Natural killer cell (primary cell): ENCODE measurements around the gene RAI2. TPM values are rescaled to one million over a fixed set of nuclear protein-coding genes. Genes with fewer than 3 reads are reported as not detected.

Experiments used
- ATAC-seq, 3 donors: fragments of 150-1000 bp in 2 of 3; fragments of 200-7000 bp in 1 of 3; cut with Tn5 transposase; 1 replicate in 1 of 3; 2 replicates in 2 of 3; pipeline ENCODE4 v1.10.0; 2021; ENCODE audit warnings: mild to moderate bottlenecking in 2 of 3, moderate library complexity in 2 of 3
- DNase-seq, 2 donors: peaks; one replicate each; pipeline versions ENCODE4 v3.0.0 to v3.0.0-alpha.2; 2013 to 2021; ENCODE audit warnings: mixed read lengths in 1 of 2
- H3K27ac ChIP-seq: one replicate; pipeline ENCODE4 v1.5.1; 2013; ENCODE audit warnings: mild to moderate bottlenecking, low read length
- H3K27me3 ChIP-seq: one replicate; pipeline ENCODE4 v1.6.1; 2013; ENCODE audit warnings: low read length; ENCODE audit not compliant: control insufficient read depth, insufficient read depth
- H3K36me3 ChIP-seq: one replicate; pipeline ENCODE4 v1.6.1; 2013; ENCODE audit warnings: low read length; ENCODE audit not compliant: control insufficient read depth, insufficient read depth
- H3K4me1 ChIP-seq: one replicate; pipeline ENCODE4 v1.6.1; 2013; ENCODE audit warnings: low read length; ENCODE audit not compliant: control insufficient read depth, insufficient read depth
- H3K4me3 ChIP-seq: one replicate; pipeline ENCODE4 v1.5.1; 2013; ENCODE audit warnings: low read length
- H3K9me3 ChIP-seq: one replicate; pipeline ENCODE4 v1.6.1; 2013; ENCODE audit warnings: low read length; ENCODE audit not compliant: control insufficient read depth, insufficient read depth
- H3K27ac Mint-ChIP-seq, 2 donors: one replicate each; pipeline ENCODE4 v1.8.0; 2022; ENCODE audit warnings: mild to moderate bottlenecking in 2 of 2, mixed read lengths in 2 of 2, moderate library complexity in 1 of 2
- H3K27me3 Mint-ChIP-seq, 2 donors: one replicate each; pipeline ENCODE4 v1.8.0; 2022; ENCODE audit warnings: low read depth in 2 of 2, mixed read lengths in 2 of 2
- H3K36me3 Mint-ChIP-seq: one replicate; pipeline ENCODE4 v1.8.0; 2022; ENCODE audit warnings: mixed read lengths
- H3K4me1 Mint-ChIP-seq, 2 donors: one replicate each; pipeline ENCODE4 v1.8.0; 2022; ENCODE audit warnings: mixed read lengths in 2 of 2
- H3K4me3 Mint-ChIP-seq: one replicate; pipeline ENCODE4 v1.8.0; 2022; ENCODE audit warnings: mild to moderate bottlenecking, moderate library complexity, mixed read lengths
- H3K9me3 Mint-ChIP-seq, 2 donors: one replicate each; pipeline ENCODE4 v1.8.0; 2022; ENCODE audit warnings: mixed read lengths in 2 of 2
- WGBS: methylation state at CpG from one replicate; pipeline ENCODE4 v1.1.7; 2013; ENCODE audit warnings: missing lambda C conversion rate; ENCODE audit not compliant: insufficient coverage; 5-methylcytosine and 5-hydroxymethylcytosine counted together
- intact Hi-C: fragments of 100-400 bp; cut with micrococcal nuclease; formaldehyde crosslinking; loops from one replicate; pipeline ENCODE4 v1.14.2; 2022
- total RNA-seq, 4 donors: library from RNA; stranded (reverse); fragments of 120-200 nt in 1 of 4; gene quantifications; one replicate each; pipeline versions ENCODE4 v1.2.3 to v1.2.4, GENCODE V29; 2013 to 2022
- TF ChIP-seq, protein P1 (sequence below): fragments of 200-600 bp; IDR thresholded peaks from one replicate; pipeline ENCODE4 v1.8.0; 2022; ENCODE audit warnings: antibody characterized with exemption

The RAI2 gene
- total RNA-seq, 3 donors from 2014 or later (not counting 1 experiment from before 2014, with no cell fraction given), result not detected

DNA sequence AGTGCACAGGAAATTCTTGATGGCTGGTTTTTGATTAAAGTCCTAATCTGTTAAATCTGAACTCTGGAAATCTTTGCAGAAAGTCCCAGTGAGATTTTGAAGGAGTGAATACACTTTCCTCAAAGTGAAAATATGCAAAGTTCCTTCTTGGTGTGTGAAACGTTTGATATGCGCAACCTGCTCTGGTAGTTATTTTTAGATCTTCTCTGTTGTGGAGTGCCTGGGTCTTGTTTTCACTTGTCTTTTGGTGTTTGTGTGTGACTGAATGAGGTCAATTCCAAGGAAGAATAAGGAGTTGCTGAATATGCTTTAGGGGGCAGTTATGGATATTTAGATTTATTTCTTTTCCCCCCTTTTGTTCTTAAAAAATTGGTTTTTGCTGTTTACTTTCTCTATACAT, 82.1 kb downstream of the RAI2 start:
- Mint-ChIP-seq H3K27ac (no peak overlapping the region), H3K9me3 (no peaks in the 10 kb centered on the region), H3K36me3 (no peaks in the 10 kb centered on the region), H3K4me1 (no peaks in the 10 kb centered on the region), H3K4me3 (no peak overlapping the region), H3K27me3 (no peaks in the 10 kb centered on the region)
- Histone ChIP-seq H3K27me3 (no peaks in the 10 kb centered on the region), H3K36me3 (no peaks in the 10 kb centered on the region), H3K9me3 (no peaks in the 10 kb centered on the region), H3K4me3 (no peak overlapping the region), H3K27ac (no peak overlapping the region), H3K4me1 (no peaks in the 10 kb centered on the region)
- intact Hi-C loops, result no loop called here
- DNase-seq (no peak), ATAC-seq (no peak)
- WGBS, result 33% methylated on average over 2 of the region's 2 CpGs
- TF ChIP-seq, protein P1, sequence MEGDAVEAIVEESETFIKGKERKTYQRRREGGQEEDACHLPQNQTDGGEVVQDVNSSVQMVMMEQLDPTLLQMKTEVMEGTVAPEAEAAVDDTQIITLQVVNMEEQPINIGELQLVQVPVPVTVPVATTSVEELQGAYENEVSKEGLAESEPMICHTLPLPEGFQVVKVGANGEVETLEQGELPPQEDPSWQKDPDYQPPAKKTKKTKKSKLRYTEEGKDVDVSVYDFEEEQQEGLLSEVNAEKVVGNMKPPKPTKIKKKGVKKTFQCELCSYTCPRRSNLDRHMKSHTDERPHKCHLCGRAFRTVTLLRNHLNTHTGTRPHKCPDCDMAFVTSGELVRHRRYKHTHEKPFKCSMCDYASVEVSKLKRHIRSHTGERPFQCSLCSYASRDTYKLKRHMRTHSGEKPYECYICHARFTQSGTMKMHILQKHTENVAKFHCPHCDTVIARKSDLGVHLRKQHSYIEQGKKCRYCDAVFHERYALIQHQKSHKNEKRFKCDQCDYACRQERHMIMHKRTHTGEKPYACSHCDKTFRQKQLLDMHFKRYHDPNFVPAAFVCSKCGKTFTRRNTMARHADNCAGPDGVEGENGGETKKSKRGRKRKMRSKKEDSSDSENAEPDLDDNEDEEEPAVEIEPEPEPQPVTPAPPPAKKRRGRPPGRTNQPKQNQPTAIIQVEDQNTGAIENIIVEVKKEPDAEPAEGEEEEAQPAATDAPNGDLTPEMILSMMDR, result no peak

DNA sequence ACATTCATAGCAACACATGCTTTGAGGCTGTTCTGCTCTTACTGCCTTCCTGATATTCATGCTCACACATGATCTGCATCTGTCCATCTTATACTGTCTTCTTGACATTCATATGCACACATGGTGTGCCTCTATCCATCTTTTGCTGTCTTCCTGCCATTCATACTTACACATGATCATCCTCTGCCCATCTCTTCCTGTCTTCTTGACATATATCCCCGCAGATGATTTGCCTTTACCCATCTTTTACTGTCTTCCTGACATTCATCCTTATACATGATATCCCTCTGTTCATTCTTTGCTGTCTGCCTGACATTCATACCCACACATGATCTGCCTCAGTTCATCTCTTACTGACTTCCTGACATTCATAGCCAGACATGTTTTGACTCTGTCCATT, 87.0 kb downstream of the RAI2 start:
- Mint-ChIP-seq H3K4me3 (no peak overlapping the region), H3K4me1 (no peaks in the 10 kb centered on the region), H3K27ac (no peak overlapping the region), H3K9me3 (no peaks in the 10 kb centered on the region), H3K27me3 (no peaks in the 10 kb centered on the region), H3K36me3 (no peaks in the 10 kb centered on the region)
- DNase-seq (no peak), ATAC-seq (no peak)
- WGBS, result 93% methylated on average over 1 of the region's 1 CpG
- Histone ChIP-seq H3K27me3 (no peaks in the 10 kb centered on the region), H3K36me3 (no peaks in the 10 kb centered on the region), H3K27ac (no peak overlapping the region), H3K4me1 (peaks cover 12% of the 10 kb centered on the region), H3K9me3 (no peaks in the 10 kb centered on the region), H3K4me3 (no peak overlapping the region)
- TF ChIP-seq, protein P1, result no peak
- intact Hi-C loops, result no loop called here

DNA sequence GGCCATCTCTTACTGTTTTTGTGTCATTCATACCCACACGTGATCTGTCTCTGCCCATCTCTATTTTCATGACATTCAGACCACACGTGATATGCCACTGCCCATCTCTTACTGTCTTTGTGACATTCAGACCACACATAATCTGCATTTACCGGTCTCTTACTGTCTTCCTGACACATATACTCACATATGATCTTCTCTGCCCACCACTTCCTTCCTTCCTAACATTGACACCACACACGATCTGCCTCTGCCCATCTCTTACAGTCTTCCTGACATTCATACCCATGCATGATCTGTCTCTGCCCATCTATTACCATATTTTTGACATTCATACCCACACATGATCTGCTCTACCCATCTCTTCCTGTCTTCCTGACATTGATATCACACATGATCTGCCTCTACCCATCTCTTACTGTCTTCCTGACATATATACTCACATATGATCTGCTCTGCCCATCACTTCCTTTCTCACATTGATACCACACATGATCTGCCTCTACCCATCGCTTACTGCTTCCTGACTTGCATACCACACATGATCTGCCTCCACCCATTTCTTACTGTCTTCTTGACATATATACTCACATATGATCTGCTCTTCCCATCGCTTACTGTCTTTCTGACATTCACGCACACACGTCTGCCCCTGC, 87.7 kb downstream of the RAI2 start:
- DNase-seq (peak in 1 of 2 donors; percentile 4), ATAC-seq (peak in 2 of 3 donors; percentile 43 to 58)
- no peak overlapping the region for H3K4me3 Mint-ChIP-seq
- peaks cover 14% of the 10 kb centered on the region for H3K4me1 ChIP-seq
- no peak overlapping the region for H3K4me3 ChIP-seq
- H3K9me3 Mint-ChIP-seq, result no peaks in the 10 kb centered on the region
- H3K9me3 ChIP-seq, result no peaks in the 10 kb centered on the region
- H3K27me3 ChIP-seq, result no peaks in the 10 kb centered on the region
- 49% methylated on average over 8 of the region's 8 CpGs for WGBS
- no peaks in the 10 kb centered on the region for H3K27me3 Mint-ChIP-seq
- no peak overlapping the region for H3K27ac ChIP-seq
- no peaks in the 10 kb centered on the region for H3K36me3 Mint-ChIP-seq
- TF ChIP-seq, protein P1, result no peak
- intact Hi-C loops, result no loop called here
- no peaks in the 10 kb centered on the region for H3K4me1 Mint-ChIP-seq
- H3K36me3 ChIP-seq, result no peaks in the 10 kb centered on the region
- no peak overlapping the region for H3K27ac Mint-ChIP-seq
